ENCODE measurements around the gene SYPL2.

DNA sequence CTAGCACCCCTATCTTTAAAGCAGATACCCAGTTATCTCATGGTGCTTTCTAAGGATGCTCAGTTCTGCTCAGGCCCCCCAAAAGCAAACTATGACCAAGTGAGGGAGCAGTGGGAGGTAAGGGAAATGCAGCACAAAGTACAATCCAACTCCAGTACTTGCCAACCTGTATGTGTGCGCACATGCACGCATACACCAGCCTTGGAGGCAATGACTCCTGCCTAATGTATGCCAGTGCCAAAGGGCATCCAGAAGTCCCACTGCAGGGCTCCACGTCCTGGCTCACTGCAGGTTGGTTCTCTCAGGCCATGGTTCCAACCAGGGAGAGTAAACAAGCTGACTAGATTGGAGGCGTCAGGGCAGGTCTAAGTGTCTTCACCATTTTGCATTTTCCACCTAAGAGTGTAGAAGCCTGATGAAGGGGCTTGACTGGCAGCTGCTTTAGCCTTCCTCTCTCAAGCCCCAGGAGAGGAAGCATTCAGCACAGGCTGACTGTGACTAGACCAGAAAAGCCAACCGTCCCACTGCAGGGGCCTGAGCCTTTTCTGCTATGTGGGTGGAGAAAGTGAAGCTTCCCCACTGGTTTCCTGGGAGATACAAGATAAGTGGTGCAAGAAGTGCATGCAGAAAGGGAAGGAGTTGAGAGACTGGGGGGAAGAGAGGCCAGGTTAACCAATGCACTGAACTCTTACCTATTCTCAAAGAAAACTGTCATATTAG is 35.5 kb downstream of the SYPL2 start:
- TF ChIP-seq POLR2A (IDR thresholded peaks at IDR 0.05), result no peak
- no peak for TF ChIP-seq CTCF (IDR thresholded peaks at IDR 0.05)

Measured in esophagus squamous epithelium (tissue), 4 donors.